Measurements from ENCODE around the gene PPP1R1B. TPM values are rescaled to one million over a fixed set of nuclear protein-coding genes. Genes with fewer than 3 reads are reported as not detected.

PPP1R1B gene
- total and polyA plus RNA-seq, 12 donors, result 0.28 to 2.1 (median 0.66) TPM; not detected in 1

DNA sequence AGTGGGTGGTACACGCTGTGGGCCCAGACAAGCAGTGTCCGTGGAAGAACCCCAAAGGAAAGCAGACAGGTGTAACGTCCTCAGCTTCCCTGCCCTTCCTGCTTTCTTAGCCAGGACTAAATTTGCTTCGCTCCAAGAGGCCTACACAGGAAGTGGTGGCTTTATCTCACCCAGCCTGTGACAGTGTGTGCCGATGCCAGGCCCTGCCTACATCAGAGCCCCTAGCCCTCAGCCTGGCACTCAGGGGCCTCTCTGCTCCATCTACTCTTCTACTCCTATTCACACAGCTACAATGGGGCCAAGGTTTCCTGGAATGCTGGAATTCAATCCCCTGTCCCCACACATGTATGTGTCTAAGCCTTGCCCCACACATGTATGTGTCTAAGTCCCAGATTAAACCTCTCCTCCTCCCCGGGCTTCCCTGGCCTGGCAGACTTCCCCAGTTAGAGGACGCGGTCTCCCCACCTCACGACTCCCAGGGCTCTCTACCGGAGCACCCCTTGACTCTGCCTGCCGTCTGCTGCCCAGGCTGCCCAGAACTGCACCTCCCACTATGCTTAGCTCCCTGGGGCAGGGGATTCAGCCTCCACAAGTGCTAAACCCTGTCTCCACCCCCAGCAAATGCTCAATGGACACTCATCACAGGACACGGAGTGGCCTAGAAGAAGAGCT, 52.9 kb downstream of the PPP1R1B start:
- 49 to 54% methylated on average over 12 of the region's 12 CpGs for WGBS, 2 donors
- Histone ChIP-seq H3K4me3 (no peak overlapping the region), H3K4me1 (peaks cover 33 to 62% (median 53%) of the 10 kb centered on the region in 9 donors), H3K36me3 (peaks cover 0 to 41% (median 0%) of the 10 kb centered on the region in 9 donors), H3K9me3 (no peaks in the 10 kb centered on the region), H3K27ac (peak overlapping the region; percentile 61 to 95 (median 89)), H3K27me3 (no peaks in the 10 kb centered on the region)
- TF ChIP-seq, protein P1, sequence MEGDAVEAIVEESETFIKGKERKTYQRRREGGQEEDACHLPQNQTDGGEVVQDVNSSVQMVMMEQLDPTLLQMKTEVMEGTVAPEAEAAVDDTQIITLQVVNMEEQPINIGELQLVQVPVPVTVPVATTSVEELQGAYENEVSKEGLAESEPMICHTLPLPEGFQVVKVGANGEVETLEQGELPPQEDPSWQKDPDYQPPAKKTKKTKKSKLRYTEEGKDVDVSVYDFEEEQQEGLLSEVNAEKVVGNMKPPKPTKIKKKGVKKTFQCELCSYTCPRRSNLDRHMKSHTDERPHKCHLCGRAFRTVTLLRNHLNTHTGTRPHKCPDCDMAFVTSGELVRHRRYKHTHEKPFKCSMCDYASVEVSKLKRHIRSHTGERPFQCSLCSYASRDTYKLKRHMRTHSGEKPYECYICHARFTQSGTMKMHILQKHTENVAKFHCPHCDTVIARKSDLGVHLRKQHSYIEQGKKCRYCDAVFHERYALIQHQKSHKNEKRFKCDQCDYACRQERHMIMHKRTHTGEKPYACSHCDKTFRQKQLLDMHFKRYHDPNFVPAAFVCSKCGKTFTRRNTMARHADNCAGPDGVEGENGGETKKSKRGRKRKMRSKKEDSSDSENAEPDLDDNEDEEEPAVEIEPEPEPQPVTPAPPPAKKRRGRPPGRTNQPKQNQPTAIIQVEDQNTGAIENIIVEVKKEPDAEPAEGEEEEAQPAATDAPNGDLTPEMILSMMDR (IDR thresholded peaks at IDR 0.05), result no peak
- no peak for DNase-seq
- peak; percentile 40 to 65 (median 48) for ATAC-seq
- intact Hi-C loops (cut with DNase I), result loop anchor here in 1 of 10 donors (10.0 kb wide), 1 partner anchor 55 kb away; the partner anchor contains the start of gene PPP1R1B

DNA sequence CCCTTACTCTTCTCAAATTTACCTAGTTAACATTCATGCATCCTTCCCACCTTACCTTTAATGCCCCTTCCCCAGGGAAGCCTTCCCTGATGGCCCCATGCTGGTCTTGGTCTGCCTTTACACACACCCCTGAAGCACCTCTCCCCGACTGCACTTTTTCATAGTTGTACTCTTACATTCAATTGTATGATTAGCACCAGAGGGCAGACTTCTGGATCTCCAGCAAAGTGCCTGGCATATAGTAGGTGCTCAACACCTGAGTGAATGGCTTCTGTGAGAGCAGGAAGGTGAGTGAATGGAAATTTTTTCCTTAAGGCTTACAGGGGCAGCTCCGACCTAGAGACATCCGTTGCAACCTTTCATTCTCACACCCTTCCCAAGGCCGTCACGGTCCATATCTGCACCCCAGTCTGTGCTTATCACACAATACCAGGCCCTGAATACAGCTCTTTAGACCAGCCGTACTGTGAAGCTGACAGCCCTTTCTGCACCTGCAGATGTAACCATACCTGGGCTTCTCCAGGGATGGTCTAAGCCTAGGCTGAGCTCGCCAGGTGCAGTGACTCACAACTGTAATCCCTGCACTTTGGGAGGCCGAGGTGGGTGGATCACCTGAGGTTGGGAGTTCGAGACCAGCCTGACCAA, 56.7 kb downstream of the PPP1R1B start:
- peaks cover 9 to 37% (median 27%) of the 10 kb centered on the region in 9 donors for H3K4me1 ChIP-seq
- no peak overlapping the region for H3K27ac ChIP-seq
- intact Hi-C loops (cut with DNase I), result no loop called here
- 87 to 91% methylated on average over 9 of the region's 9 CpGs for WGBS, 2 donors
- H3K27me3 ChIP-seq, result no peaks in the 10 kb centered on the region
- no peak for ATAC-seq
- TF ChIP-seq, protein P1 (IDR thresholded peaks at IDR 0.05), result no peak
- no peak for DNase-seq
- no peak overlapping the region for H3K4me3 ChIP-seq
- no peaks in the 10 kb centered on the region for H3K9me3 ChIP-seq
- H3K36me3 ChIP-seq, result peaks cover 0 to 49% (median 0%) of the 10 kb centered on the region in 9 donors

DNA sequence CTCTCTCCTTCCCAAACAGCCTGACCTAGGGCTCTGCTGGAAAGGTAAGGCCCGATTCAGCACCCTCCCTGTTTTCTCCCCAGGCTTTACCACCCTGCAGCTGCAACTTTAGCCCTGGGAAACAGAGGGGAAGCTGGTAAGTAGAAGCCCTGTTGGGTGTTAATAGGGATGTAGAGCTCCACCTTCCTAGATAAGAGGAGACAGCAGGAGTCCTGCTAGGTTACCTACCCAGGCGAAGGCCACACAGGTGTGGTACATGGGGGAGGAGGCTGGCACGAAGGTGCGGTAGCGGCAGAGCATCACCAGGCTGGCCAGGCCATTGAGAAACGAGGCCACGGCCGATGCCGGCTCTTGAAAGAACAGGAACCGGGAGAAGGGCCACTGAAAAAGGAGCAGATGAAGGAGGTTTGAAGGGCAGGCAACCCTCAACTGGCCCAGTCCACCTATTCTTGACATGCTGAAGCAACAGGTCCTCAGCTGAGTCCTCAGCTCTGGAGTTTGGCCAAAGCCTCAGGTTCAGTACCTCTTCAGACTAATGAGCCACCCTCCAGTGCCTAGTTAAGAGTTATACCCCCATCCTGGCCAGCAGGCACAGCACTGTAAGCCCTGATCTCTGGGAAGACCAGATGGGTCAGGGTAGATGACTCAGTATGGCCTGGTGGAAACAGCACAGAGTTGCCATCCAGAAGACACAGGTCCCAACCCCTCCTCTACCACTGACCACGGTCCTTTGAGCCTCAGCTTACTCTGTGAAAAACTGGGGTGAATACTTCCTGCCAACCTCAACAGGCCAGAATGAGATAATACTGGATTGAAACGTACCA, 57.8 kb downstream of the PPP1R1B start:
- no peak for DNase-seq
- Histone ChIP-seq H3K27me3 (no peaks in the 10 kb centered on the region), H3K9me3 (no peaks in the 10 kb centered on the region), H3K36me3 (peaks cover 0 to 49% (median 0%) of the 10 kb centered on the region in 9 donors), H3K4me3 (no peak overlapping the region), H3K4me1 (peaks cover 2 to 33% (median 23%) of the 10 kb centered on the region in 9 donors), H3K27ac (no peak overlapping the region)
- TF ChIP-seq, protein P1 (IDR thresholded peaks at IDR 0.05), result no peak
- 92 to 93% methylated on average over 12 of the region's 12 CpGs for WGBS, 2 donors
- intact Hi-C loops (cut with DNase I), result loop anchor here in 3 of 10 donors (5.0 kb wide), 1 partner anchor 48 kb away; the partner anchor contains the start of gene MIEN1 (in 3 of the 3)
- no peak for ATAC-seq

Other genes starting within 250 kb of the PPP1R1B start
- 10 to 100 TPM in 9 of 10 donors, 1 to 10 TPM in 1; 7.1 to 19.7 (median 15.7) TPM for gene FBXL20, start 225.3 kb upstream of the PPP1R1B start, total RNA-seq
- gene FBXL20, start 225.3 kb upstream of the PPP1R1B start, polyA plus RNA-seq, result 1 to 10 TPM; 1.7 to 3.9 TPM
- gene MED1, start 175.7 kb upstream of the PPP1R1B start, total RNA-seq, result 10 to 100 TPM; 21.8 to 27.3 (median 25.8) TPM
- 1 to 10 TPM; 5.8 to 7.2 TPM for gene MED1, start 175.7 kb upstream of the PPP1R1B start, polyA plus RNA-seq
- 10 to 100 TPM; 20.0 to 29.3 (median 24.3) TPM for gene CDK12, start 165.5 kb upstream of the PPP1R1B start, total RNA-seq
- 1 to 10 TPM; 5.0 to 9.6 TPM for gene CDK12, start 165.5 kb upstream of the PPP1R1B start, polyA plus RNA-seq
- gene NEUROD2, start 19.0 kb upstream of the PPP1R1B start, total RNA-seq, result not detected
- gene NEUROD2, start 19.0 kb upstream of the PPP1R1B start, polyA plus RNA-seq, result not detected
- gene STARD3, start 10.2 kb downstream of the PPP1R1B start, total RNA-seq, result 10 to 100 TPM; 14.2 to 25.3 (median 19.6) TPM
- 10 to 100 TPM; 39.2 to 46.1 TPM for gene STARD3, start 10.2 kb downstream of the PPP1R1B start, polyA plus RNA-seq
- 1,000 to 10,000 TPM; 3,683 to 6,290 (median 4,342) TPM for gene TCAP, start 38.4 kb downstream of the PPP1R1B start, total RNA-seq
- 1,000 to 10,000 TPM; 2,452 to 2,624 TPM for gene TCAP, start 38.4 kb downstream of the PPP1R1B start, polyA plus RNA-seq
- gene PNMT, start 41.5 kb downstream of the PPP1R1B start, total RNA-seq, result 10 to 100 TPM in 1 of 10 donors, 1 to 10 TPM in 9; 2.7 to 12.8 (median 3.9) TPM
- gene PNMT, start 41.5 kb downstream of the PPP1R1B start, polyA plus RNA-seq, result 10 to 100 TPM; 16.8 to 30.0 TPM
- gene PGAP3, start 61.1 kb downstream of the PPP1R1B start, total RNA-seq, result 10 to 100 TPM in 9 of 10 donors, 1 to 10 TPM in 1; 9.2 to 18.2 (median 13.8) TPM
- gene PGAP3, start 61.1 kb downstream of the PPP1R1B start, polyA plus RNA-seq, result 10 to 100 TPM; 12.5 to 16.8 TPM
- 10 to 100 TPM; 53.9 to 89.1 (median 68.1) TPM for gene ERBB2, start 73.1 kb downstream of the PPP1R1B start, total RNA-seq
- gene ERBB2, start 73.1 kb downstream of the PPP1R1B start, polyA plus RNA-seq, result 10 to 100 TPM; 40.3 to 41.2 TPM
- gene MIEN1, start 103.6 kb downstream of the PPP1R1B start, total RNA-seq, result 10 to 100 TPM; 27.7 to 68.4 (median 39.1) TPM
- 100 to 1,000 TPM; 104 to 190 TPM for gene MIEN1, start 103.6 kb downstream of the PPP1R1B start, polyA plus RNA-seq
- 1 to 10 TPM in 5 of 10 donors, under 1 TPM in 5; 0.44 to 4.7 (median 1.0) TPM for gene GRB7, start 111.0 kb downstream of the PPP1R1B start, total RNA-seq
- 1 to 10 TPM; 1.1 to 2.9 TPM for gene GRB7, start 111.0 kb downstream of the PPP1R1B start, polyA plus RNA-seq
- 1 to 10 TPM in 1 of 10 donors, under 1 TPM in 9; 0.11 to 5.0 (median 0.31) TPM for gene IKZF3, start 237.4 kb downstream of the PPP1R1B start, total RNA-seq
- gene IKZF3, start 237.4 kb downstream of the PPP1R1B start, polyA plus RNA-seq, result under 1 TPM; 0.06 to 0.22 TPM
- not detected for gene ZPBP2, start 241.2 kb downstream of the PPP1R1B start, total RNA-seq
- not detected for gene ZPBP2, start 241.2 kb downstream of the PPP1R1B start, polyA plus RNA-seq